ENCODE data around the gene HTR3B. TPM values are rescaled to one million over a fixed set of nuclear protein-coding genes. Genes with fewer than 3 reads are reported as not detected.

The HTR3B gene
- polyA plus RNA-seq, 1 donor (not counting 4 experiments of a cell fraction or from before 2014, with no cell fraction given): not detected

DNA sequence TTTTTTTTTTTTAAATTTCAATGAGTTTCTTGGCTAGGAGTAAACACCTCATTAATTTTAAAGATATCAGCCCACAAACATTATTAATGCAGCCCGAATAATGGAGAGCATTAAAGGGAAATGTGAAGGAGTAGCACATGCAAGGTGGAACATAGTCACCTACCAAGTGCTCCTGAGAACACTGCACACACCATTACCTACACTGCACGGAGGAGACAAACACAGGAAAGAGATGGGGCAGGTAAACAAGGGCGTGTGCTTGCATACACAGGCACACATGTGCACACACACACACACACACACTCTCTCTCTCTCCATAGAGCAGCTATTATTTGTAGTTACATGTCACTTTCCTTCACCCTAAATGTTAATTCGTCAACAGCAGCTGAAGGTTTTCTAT, 30.2 kb downstream of the HTR3B start:
- Histone ChIP-seq H3K9me1 (ENCODE audit: control insufficient read depth, extremely low read depth, insufficient read depth, low read length) (no peaks in the 10 kb centered on the region), H3K4me1 (ENCODE audit: control insufficient read depth, extremely low read depth, insufficient read depth, low read length) (no peaks in the 10 kb centered on the region), H3K79me2 (ENCODE audit: control insufficient read depth, insufficient read depth, low read length) (no peaks in the 10 kb centered on the region), H3K9me3 (ENCODE audit: control insufficient read depth, low read depth, low read length) (no peaks in the 10 kb centered on the region), H2AFZ (ENCODE audit: control insufficient read depth, low read length) (no peak overlapping the region), H3K27me3 (ENCODE audit: control insufficient read depth, extremely low read depth, insufficient read depth, low read length) (no peaks in the 10 kb centered on the region), H3K4me2 (ENCODE audit: control insufficient read depth, extremely low read depth, insufficient read depth, low read depth, low read length) (no peak overlapping the region), H3K4me3 (ENCODE audit: control insufficient read depth in 2 of 3, extremely low read depth in 1 of 3, insufficient read depth in 2 of 3, low read depth in 1 of 3, low read length in 3 of 3) (no peak overlapping the region), H3K9ac (ENCODE audit: control insufficient read depth, extremely low read depth, insufficient read depth, low read length) (no peak overlapping the region), H3K27ac (ENCODE audit: control insufficient read depth, insufficient read depth, low read length) (no peak overlapping the region), H4K20me1 (ENCODE audit: control insufficient read depth, extremely low read depth, insufficient read depth, low read length) (no peaks in the 10 kb centered on the region), H3K36me3 (ENCODE audit: control insufficient read depth in 2 of 2, extremely low read depth in 1 of 2, insufficient read depth in 2 of 2, low read length in 2 of 2) (no peaks in the 10 kb centered on the region)
- DNase-seq (ENCODE audit: low read depth, low spot score) (no peak), FAIRE-seq (no peak)
- TF ChIP-seq EZH2 (IDR thresholded peaks at IDR 0.05; ENCODE audit: low read length): no peak
- TF ChIP-seq, protein P1, sequence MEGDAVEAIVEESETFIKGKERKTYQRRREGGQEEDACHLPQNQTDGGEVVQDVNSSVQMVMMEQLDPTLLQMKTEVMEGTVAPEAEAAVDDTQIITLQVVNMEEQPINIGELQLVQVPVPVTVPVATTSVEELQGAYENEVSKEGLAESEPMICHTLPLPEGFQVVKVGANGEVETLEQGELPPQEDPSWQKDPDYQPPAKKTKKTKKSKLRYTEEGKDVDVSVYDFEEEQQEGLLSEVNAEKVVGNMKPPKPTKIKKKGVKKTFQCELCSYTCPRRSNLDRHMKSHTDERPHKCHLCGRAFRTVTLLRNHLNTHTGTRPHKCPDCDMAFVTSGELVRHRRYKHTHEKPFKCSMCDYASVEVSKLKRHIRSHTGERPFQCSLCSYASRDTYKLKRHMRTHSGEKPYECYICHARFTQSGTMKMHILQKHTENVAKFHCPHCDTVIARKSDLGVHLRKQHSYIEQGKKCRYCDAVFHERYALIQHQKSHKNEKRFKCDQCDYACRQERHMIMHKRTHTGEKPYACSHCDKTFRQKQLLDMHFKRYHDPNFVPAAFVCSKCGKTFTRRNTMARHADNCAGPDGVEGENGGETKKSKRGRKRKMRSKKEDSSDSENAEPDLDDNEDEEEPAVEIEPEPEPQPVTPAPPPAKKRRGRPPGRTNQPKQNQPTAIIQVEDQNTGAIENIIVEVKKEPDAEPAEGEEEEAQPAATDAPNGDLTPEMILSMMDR (optimal IDR thresholded peaks at IDR 0.05 in 1 of 3, IDR thresholded peaks at IDR 0.05 in 1 of 3, conservative IDR thresholded peaks at IDR 0.05 in 1 of 3; ENCODE audit: extremely low read depth in 1 of 3, insufficient read depth in 2 of 3, low read length in 3 of 3): no peak
- dilution Hi-C loops (cut with MboI; ENCODE audit: extremely low pct_ligation_motif_present, low sequenced_read_pairs): no loop called here

DNA sequence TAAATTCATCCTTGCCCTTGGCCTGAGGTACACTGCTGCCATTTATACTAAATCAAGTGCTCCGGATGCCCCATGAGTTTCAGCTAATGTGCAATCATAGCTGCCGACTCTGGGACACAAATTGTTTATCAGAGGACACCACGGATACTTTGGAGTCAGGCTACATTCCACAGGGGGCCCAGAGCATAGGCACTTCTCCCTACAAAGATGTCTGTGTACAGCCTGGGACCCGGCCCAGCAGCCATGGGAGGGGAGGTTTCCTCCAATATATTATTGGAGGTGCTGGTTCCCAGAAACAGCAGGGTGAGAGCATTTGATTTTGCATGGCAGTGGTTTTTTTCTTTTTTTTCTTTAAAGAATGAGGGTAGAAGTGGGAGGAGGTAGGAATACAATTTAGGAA, 31.3 kb downstream of the HTR3B start:
- TF ChIP-seq, protein P1 (optimal IDR thresholded peaks at IDR 0.05 in 1 of 3, IDR thresholded peaks at IDR 0.05 in 1 of 3, conservative IDR thresholded peaks at IDR 0.05 in 1 of 3; ENCODE audit: extremely low read depth in 1 of 3, insufficient read depth in 2 of 3, low read length in 3 of 3): no peak
- no peak for TF ChIP-seq EZH2 (IDR thresholded peaks at IDR 0.05; ENCODE audit: low read length)
- DNase-seq (ENCODE audit: low read depth, low spot score): no peak
- no peaks in the 10 kb centered on the region for H3K27me3 ChIP-seq (ENCODE audit: control insufficient read depth, extremely low read depth, insufficient read depth, low read length)
- no peaks in the 10 kb centered on the region for H3K9me3 ChIP-seq (ENCODE audit: control insufficient read depth, low read depth, low read length)
- H3K4me2 ChIP-seq (ENCODE audit: control insufficient read depth, extremely low read depth, insufficient read depth, low read depth, low read length): no peak overlapping the region
- no peaks in the 10 kb centered on the region for H3K9me1 ChIP-seq (ENCODE audit: control insufficient read depth, extremely low read depth, insufficient read depth, low read length)
- no peaks in the 10 kb centered on the region for H3K79me2 ChIP-seq (ENCODE audit: control insufficient read depth, insufficient read depth, low read length)
- H3K9ac ChIP-seq (ENCODE audit: control insufficient read depth, extremely low read depth, insufficient read depth, low read length): no peak overlapping the region
- no peak overlapping the region for H3K27ac ChIP-seq (ENCODE audit: control insufficient read depth, insufficient read depth, low read length)
- no peaks in the 10 kb centered on the region for H3K36me3 ChIP-seq (ENCODE audit: control insufficient read depth in 2 of 2, extremely low read depth in 1 of 2, insufficient read depth in 2 of 2, low read length in 2 of 2)
- no peaks in the 10 kb centered on the region for H4K20me1 ChIP-seq (ENCODE audit: control insufficient read depth, extremely low read depth, insufficient read depth, low read length)
- no peaks in the 10 kb centered on the region for H3K4me1 ChIP-seq (ENCODE audit: control insufficient read depth, extremely low read depth, insufficient read depth, low read length)
- no peak overlapping the region for H2AFZ ChIP-seq (ENCODE audit: control insufficient read depth, low read length)
- dilution Hi-C loops (cut with MboI; ENCODE audit: extremely low pct_ligation_motif_present, low sequenced_read_pairs): no loop called here
- H3K4me3 ChIP-seq (ENCODE audit: control insufficient read depth in 2 of 3, extremely low read depth in 1 of 3, insufficient read depth in 2 of 3, low read depth in 1 of 3, low read length in 3 of 3): no peak overlapping the region
- FAIRE-seq: no peak

Measured in keratinocyte (primary cell).